GM23338 (cell line): ENCODE results near the gene TMEM30A.

Experiments used
- CTCF ChIP-seq, 2 experiments: fragments of 200-600 bp in 1 of 2; sonication (generic) in 1 of 2; conservative IDR thresholded peaks; 2 replicates each; pipeline versions ENCODE4 v1.5.1 to v1.6.1; 2016 to 2017; ENCODE audit warnings: antibody characterized with exemption in 2 of 2, low read depth in 2 of 2, mild to moderate bottlenecking in 2 of 2, moderate library complexity in 1 of 2
- POLR2AphosphoS5 ChIP-seq: IDR thresholded peaks from 2 replicates; pipeline ENCODE4 v1.6.1; 2016; ENCODE audit warnings: antibody characterized with exemption, low read depth

GRCh38 chr6:75223428-75223827 lies 61.2 kb downstream of the TMEM30A start:
- TF ChIP-seq CTCF (conservative IDR thresholded peaks at IDR 0.05; ENCODE audit: low read depth in 2 of 2), result no peak
- no peak for TF ChIP-seq POLR2AphosphoS5
